ENCODE measurements around the gene UCHL1.
"Not testable (repeated sequence)": the region's sequence is repeated elsewhere in the genome, so short reads cannot be mapped to it uniquely, and the experiment has no call there.

- TF ChIP-seq CTCF (CRISPR knock-in tag; IDR thresholded peaks at IDR 0.05); IRF1 (CRISPR knock-in tag; IDR thresholded peaks at IDR 0.05; ENCODE audit: low read depth); MAFK (conservative IDR thresholded peaks at IDR 0.05 in 1 of 2, IDR thresholded peaks at IDR 0.05 in 1 of 2; ENCODE audit: low read length in 2 of 2); GRHL1 (CRISPR knock-in tag; conservative IDR thresholded peaks at IDR 0.05): not testable (repeated sequence)
Observed at GRCh38 chr4:41275931-41276330, 19.2 kb downstream of the UCHL1 start.
